DND-41 (cell line): ENCODE data around the gene PKDCC.

ENCODE experiments used
- ATAC-seq: fragments of 200-7000 bp; cut with Tn5 transposase; 3 replicates; pipeline ENCODE4 v1.9.1; 2021; ENCODE audit warnings: low read depth; ENCODE audit not compliant: insufficient read depth
- DNase-seq: peaks from one replicate; pipeline ENCODE4 v3.0.0-alpha.2; 2020
- H2AFZ ChIP-seq: 2 replicates; pipeline ENCODE4 v1.6.0; 2012; ENCODE audit warnings: low read depth, low read length
- H3K27ac ChIP-seq: 2 replicates; pipeline ENCODE4 v1.5.1; 2012; ENCODE audit warnings: low read length, inconsistent platforms
- H3K27me3 ChIP-seq: fragments of 200-600 bp; sonication (generic); 2 replicates; pipeline ENCODE4 v1.6.0; 2012; ENCODE audit warnings: low read length, mild to moderate bottlenecking, inconsistent platforms; ENCODE audit not compliant: insufficient read depth, poor library complexity
- H3K36me3 ChIP-seq: 2 replicates; pipeline ENCODE4 v1.5.1; 2012; ENCODE audit warnings: low read length, inconsistent platforms; ENCODE audit not compliant: insufficient read depth
- H3K4me1 ChIP-seq: 2 replicates; pipeline ENCODE4 v1.5.1; 2012; ENCODE audit warnings: mild to moderate bottlenecking, low read length; ENCODE audit not compliant: insufficient read depth
- H3K4me2 ChIP-seq: 2 replicates; pipeline ENCODE4 v1.6.0; 2012; ENCODE audit warnings: mild to moderate bottlenecking, moderate library complexity, low read length, inconsistent platforms; ENCODE audit not compliant: insufficient read depth
- H3K4me3 ChIP-seq, 2 experiments: fragments of 200-600 bp in 1 of 2; shearing (Covaris generic) in 1 of 2; 2 replicates each; pipeline ENCODE4 v1.5.1; 2012 to 2016; ENCODE audit warnings: inconsistent platforms in 2 of 2, low read length in 2 of 2, mild to moderate bottlenecking in 2 of 2, low read depth in 1 of 2, moderate library complexity in 1 of 2
- H3K79me2 ChIP-seq: 2 replicates; pipeline ENCODE4 v1.6.0; 2012; ENCODE audit warnings: low read length, inconsistent platforms; ENCODE audit not compliant: insufficient read depth
- H3K9ac ChIP-seq: 2 replicates; pipeline ENCODE4 v1.6.0; 2012; ENCODE audit warnings: low read depth, mild to moderate bottlenecking, inconsistent platforms, low read length, moderate library complexity
- H3K9me3 ChIP-seq: 2 replicates; pipeline ENCODE4 v1.5.1; 2012; ENCODE audit warnings: low read length, moderate library complexity, mild to moderate bottlenecking, inconsistent platforms; ENCODE audit not compliant: insufficient read depth, severe bottlenecking
- H4K20me1 ChIP-seq: 2 replicates; pipeline ENCODE4 v1.6.0; 2012; ENCODE audit warnings: low read length; ENCODE audit not compliant: insufficient read depth
- CTCF ChIP-seq: IDR thresholded peaks from 2 replicates; pipeline ENCODE4 v1.5.1; 2012; ENCODE audit warnings: borderline replicate concordance, low read length, moderate library complexity, mild to moderate bottlenecking; ENCODE audit not compliant: poor library complexity, severe bottlenecking; ENCODE audit errors: extremely low read depth
- EZH2 ChIP-seq: IDR thresholded peaks from 3 replicates; pipeline ENCODE4 v1.6.1; 2012; ENCODE audit warnings: borderline replicate concordance, low read depth, mild to moderate bottlenecking, moderate library complexity, low read length, inconsistent platforms; ENCODE audit not compliant: severe bottlenecking

Gene PKDCC

DNA sequence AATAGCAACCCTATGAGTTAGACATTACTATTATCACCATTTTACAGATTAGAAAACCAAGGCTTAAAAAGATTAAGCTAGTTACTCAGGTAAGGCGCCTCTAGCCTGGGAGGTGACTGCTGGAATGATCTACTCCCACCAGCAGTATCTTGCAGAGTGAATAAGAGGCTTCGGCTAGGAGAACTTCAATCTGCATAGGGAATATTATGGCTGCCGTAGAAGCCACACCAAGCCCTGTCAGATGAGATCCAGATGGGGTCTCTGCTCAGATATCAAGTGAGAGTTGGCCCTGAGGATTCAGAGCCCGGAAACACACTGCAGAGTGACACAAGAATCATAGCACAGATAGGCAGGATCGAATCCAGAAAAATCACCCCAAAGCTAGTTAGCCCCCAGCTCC, 21.5 kb upstream of the PKDCC start:
- Histone ChIP-seq H3K27ac (no peak overlapping the region), H3K27me3 (peaks cover 30% of the 10 kb centered on the region)
- no peak for TF ChIP-seq EZH2
- TF ChIP-seq CTCF: no peak

DNA sequence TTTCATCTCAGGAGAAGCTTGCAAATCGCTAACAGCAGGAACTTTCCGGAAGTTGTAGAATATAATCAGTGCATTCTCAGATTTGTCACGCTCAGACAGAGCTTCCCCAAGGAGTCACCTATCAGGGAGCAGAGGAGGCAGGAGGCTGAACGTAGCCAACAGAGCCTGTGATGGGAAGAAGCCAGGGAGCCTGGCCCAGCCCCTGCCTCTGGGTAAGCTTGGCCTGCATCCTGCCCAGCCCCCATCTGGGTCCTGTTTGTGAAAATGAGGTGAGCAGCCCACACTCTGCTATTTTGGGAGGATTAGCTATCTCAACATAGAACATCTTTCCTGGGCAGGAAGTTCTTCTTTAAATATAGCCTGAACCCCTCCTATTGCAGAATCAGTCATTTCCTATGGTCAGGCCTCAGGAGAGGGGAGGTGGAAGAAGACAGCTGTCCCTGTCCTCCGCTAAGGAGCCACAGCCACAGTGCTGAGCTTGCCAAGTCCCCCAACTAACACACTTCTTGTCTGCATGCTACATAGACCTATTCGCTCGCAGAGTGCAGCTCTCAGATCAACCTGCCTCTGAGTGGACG, 19.2 kb upstream of the PKDCC start:
- no peaks in the 10 kb centered on the region for H4K20me1 ChIP-seq
- no peaks in the 10 kb centered on the region for H3K36me3 ChIP-seq
- H3K27me3 ChIP-seq: peaks cover 24% of the 10 kb centered on the region
- no peaks in the 10 kb centered on the region for H3K4me1 ChIP-seq
- TF ChIP-seq CTCF: no peak
- no peak for TF ChIP-seq EZH2
- no peaks in the 10 kb centered on the region for H3K79me2 ChIP-seq
- no peak overlapping the region for H3K9ac ChIP-seq
- no peak overlapping the region for H2AFZ ChIP-seq
- ATAC-seq: no peak
- H3K4me2 ChIP-seq: no peak overlapping the region
- H3K27ac ChIP-seq: no peak overlapping the region
- no peak overlapping the region for H3K4me3 ChIP-seq
- no peak for DNase-seq
- no peaks in the 10 kb centered on the region for H3K9me3 ChIP-seq

More for the DNA sequence above, 21.5 kb upstream of the PKDCC start:
- no peak for DNase-seq
- H3K4me2 ChIP-seq: no peak overlapping the region
- H3K9me3 ChIP-seq: no peaks in the 10 kb centered on the region
- H3K36me3 ChIP-seq: no peaks in the 10 kb centered on the region
- ATAC-seq: no peak
- no peaks in the 10 kb centered on the region for H3K79me2 ChIP-seq
- no peaks in the 10 kb centered on the region for H4K20me1 ChIP-seq
- no peak overlapping the region for H3K4me3 ChIP-seq
- H3K9ac ChIP-seq: no peak overlapping the region
- H3K4me1 ChIP-seq: no peaks in the 10 kb centered on the region
- H2AFZ ChIP-seq: no peak overlapping the region

- H3K4me1 ChIP-seq: no peaks in the 10 kb centered on the region
- no peak overlapping the region for H3K4me3 ChIP-seq
- no peaks in the 10 kb centered on the region for H4K20me1 ChIP-seq
- H3K4me2 ChIP-seq: no peak overlapping the region
- H3K27ac ChIP-seq: no peak overlapping the region
- no peak overlapping the region for H3K9ac ChIP-seq
- no peaks in the 10 kb centered on the region for H3K9me3 ChIP-seq
- DNase-seq: no peak
- H3K79me2 ChIP-seq: no peaks in the 10 kb centered on the region
- no peak for TF ChIP-seq CTCF
- no peak for TF ChIP-seq EZH2
- H2AFZ ChIP-seq: no peak overlapping the region
- no peak for ATAC-seq
- no peaks in the 10 kb centered on the region for H3K36me3 ChIP-seq
- H3K27me3 ChIP-seq: peaks cover 22% of the 10 kb centered on the region
Observed at GRCh38 chr2:42029171-42029570, 18.6 kb upstream of the PKDCC start.

- Histone ChIP-seq H3K9me3 (no peaks in the 10 kb centered on the region), H3K4me1 (no peaks in the 10 kb centered on the region), H3K9ac (no peak overlapping the region), H3K27ac (no peak overlapping the region), H3K4me3 (no peak overlapping the region), H2AFZ (no peak overlapping the region), H3K79me2 (no peaks in the 10 kb centered on the region), H3K27me3 (peaks cover 18% of the 10 kb centered on the region), H3K36me3 (no peaks in the 10 kb centered on the region), H3K4me2 (no peak overlapping the region), H4K20me1 (no peaks in the 10 kb centered on the region)
- ATAC-seq (no peak), DNase-seq (no peak)
- TF ChIP-seq EZH2: no peak
- TF ChIP-seq CTCF: no peak
Observed at GRCh38 chr2:42029639-42030199, 18.1 kb upstream of the PKDCC start.
